K562 (cell line): ENCODE data around the gene APOL4. TPM values are rescaled to one million over a fixed set of nuclear protein-coding genes. Genes with fewer than 3 reads are reported as not detected.

Source experiments
- ATAC-seq: fragments of 200-7000 bp; cut with Tn5 transposase; 3 replicates; pipeline ENCODE4 v1.9.1; 2020; ENCODE audit warnings: moderate library complexity
- BruUV-seq: library from RNA; stranded (reverse); fragments of 400-500 nt; replicated peaks from 2 replicates; lab custom pipeline; 2021; lab: Mats Ljungman, UMichigan
- CTCF ChIA-PET: fragments of 300-600 bp; formaldehyde crosslinking; extraction: SDS; loops from one replicate; lab custom pipeline; 2021; ENCODE audit warnings: low intra/inter-chr PET ratio; lab: Yijun Ruan, JAX
- POLR2A ChIA-PET: fragments of 300-600, 350-650 bp; sonication (Branson Sonifier 250); formaldehyde crosslinking; extraction: SDS; loops from one replicate; lab custom pipeline; 2021; ENCODE audit warnings: antibody characterized with exemption, inconsistent platforms; lab: Yijun Ruan, JAX
- DNase-seq, 4 experiments: peaks; one replicate each; pipeline versions ENCODE4 v3.0.0 to v3.0.0-alpha.2; 2011 to 2018; ENCODE audit warnings: low spot score in 3 of 4, mixed read lengths in 3 of 4; ENCODE audit errors: extremely low read depth in 1 of 4
- FAIRE-seq: peaks from 2 replicates; lab custom pipeline; 2011; peaks lifted over from hg19 to GRCh38; lab: Jason Lieb, UNC
- H2AFZ ChIP-seq: 2 replicates; pipeline ENCODE4 v1.6.0; 2011; ENCODE audit warnings: low read depth, low read length, control low read depth, inconsistent platforms
- H3K27ac ChIP-seq: fragments of 200-600 bp; 3 replicates; pipeline ENCODE4 v1.8.0; 2011; ENCODE audit warnings: low read depth, mild to moderate bottlenecking, control low read depth, inconsistent platforms, low read length, moderate library complexity, mixed read lengths; ENCODE audit errors: extremely low read depth
- H3K27me3 ChIP-seq, 2 experiments: fragments of 300-600 bp in 1 of 2; 2 replicates in 1 of 2; 3 replicates in 1 of 2; pipeline versions ENCODE4 v1.6.0 to v1.8.0; 2011; ENCODE audit warnings: inconsistent platforms in 2 of 2, low read length in 2 of 2, mild to moderate bottlenecking in 1 of 2, mixed read lengths in 1 of 2, moderate library complexity in 1 of 2; ENCODE audit not compliant: control insufficient read depth in 2 of 2, insufficient read depth in 2 of 2
- H3K36me3 ChIP-seq: fragments of 300-600 bp; 3 replicates; pipeline ENCODE4 v1.8.0; 2011; ENCODE audit warnings: mild to moderate bottlenecking, low read length, inconsistent platforms; ENCODE audit not compliant: control insufficient read depth, insufficient read depth
- H3K4me1 ChIP-seq, 2 experiments: fragments of 200-600 bp in 1 of 2; replicated peaks in 1 of 2; 2 replicates in 1 of 2; 3 replicates in 1 of 2; pipeline versions ENCODE4 v1.5.1 to v1.8.0; 2011; ENCODE audit warnings: inconsistent platforms in 2 of 2, low read length in 2 of 2, mild to moderate bottlenecking in 1 of 2, mixed read lengths in 1 of 2, moderate library complexity in 1 of 2; ENCODE audit not compliant: control insufficient read depth in 2 of 2, insufficient read depth in 2 of 2
- H3K4me2 ChIP-seq: 2 replicates; pipeline ENCODE4 v1.6.1; 2011; ENCODE audit warnings: low read length, control low read depth, inconsistent platforms, mixed read lengths; ENCODE audit not compliant: insufficient read depth
- H3K4me3 ChIP-seq: fragments of 200-600 bp; sonication (generic), shearing (Covaris generic); 2 replicates; pipeline ENCODE4 v1.5.1; 2016; ENCODE audit warnings: control low read depth, inconsistent platforms
- H3K79me2 ChIP-seq: fragments of 200-600 bp; 3 replicates; pipeline ENCODE4 v1.8.0; 2011; ENCODE audit warnings: low read length, inconsistent platforms; ENCODE audit not compliant: control insufficient read depth, insufficient read depth
- H3K9ac ChIP-seq, 2 experiments: 2 replicates each; pipeline versions ENCODE4 v1.6.0 to v1.6.1; 2011; ENCODE audit warnings: low read depth in 2 of 2, low read length in 2 of 2, control low read depth in 1 of 2, inconsistent platforms in 1 of 2, mild to moderate bottlenecking in 1 of 2, mixed read lengths in 1 of 2; ENCODE audit not compliant: insufficient read depth in 1 of 2
- H3K9me1 ChIP-seq: one replicate; pipeline ENCODE4 v1.6.0; 2011; ENCODE audit warnings: inconsistent platforms, mild to moderate bottlenecking, low read length, moderate library complexity; ENCODE audit not compliant: control insufficient read depth, insufficient read depth
- H3K9me3 ChIP-seq: replicated peaks from 2 replicates; pipeline ENCODE4 v1.5.1; 2011; ENCODE audit warnings: low read depth, low read length, inconsistent platforms; ENCODE audit not compliant: control insufficient read depth, insufficient read depth
- H4K20me1 ChIP-seq: replicated peaks from 2 replicates; pipeline ENCODE4 v1.6.1; 2011; ENCODE audit warnings: low read length, inconsistent platforms, mixed read lengths; ENCODE audit not compliant: control insufficient read depth, insufficient read depth
- ARHGAP35 ChIP-seq: fragments of 450-650 bp; IDR thresholded peaks from 2 replicates; pipeline ENCODE4 v1.6.1; 2018; ENCODE audit not compliant: partially characterized antibody
- KHSRP ChIP-seq: fragments of 450-650 bp; IDR thresholded peaks from 2 replicates; pipeline ENCODE4 v1.6.1; 2017
- NFE2 ChIP-seq: IDR thresholded peaks from 2 replicates; pipeline ENCODE4 v1.6.1; 2014; ENCODE audit warnings: antibody characterized with exemption, low read depth
- RB1 ChIP-seq: fragments of 450-650 bp; IDR thresholded peaks from 2 replicates; pipeline ENCODE4 v1.6.1; 2017; ENCODE audit warnings: low read depth, mild to moderate bottlenecking
- ZNF316 ChIP-seq: fragments of 450-650 bp; IDR thresholded peaks from 2 replicates; pipeline ENCODE4 v1.6.1; 2016
- ZNF766 ChIP-seq: fragments of 200-800 bp; sonication (Bioruptor generic); conservative IDR thresholded peaks from 2 replicates; pipeline ENCODE4 v1.6.1; 2016; ENCODE audit warnings: missing genetic modification characterization, missing compliant biosample characterization
- WGBS: fragments of 100-300 bp; shearing (Covaris generic); methylation state at CpG from one replicate; pipeline ENCODE4 v1.1.6; 2016; ENCODE audit warnings: low coverage, mixed read lengths; ENCODE audit not compliant: insufficient coverage; ENCODE audit errors: missing lambda C conversion rate; 5-methylcytosine and 5-hydroxymethylcytosine counted together
- in situ Hi-C: fragments of 300-500 bp; cut with MboI; formaldehyde crosslinking; loops from 4 replicates; pipeline ENCODE4 v1.15.0; 2018; ENCODE audit warnings: inconsistent platforms, mixed read lengths
- intact Hi-C: fragments of 100-400 bp; cut with micrococcal nuclease; formaldehyde crosslinking; loops from 2 replicates; pipeline ENCODE4 v1.14.2; 2022
- polyA plus RNA-seq, 8 experiments: library from polyadenylated mRNA; depleted of rRNA in 4 of 8; stranded (reverse) in 5 of 8; unstranded in 3 of 8; fragments of >200 nt; fragmentation: Nextera tagmentation in 2 of 8; fragmentation: Illumina TruSeq in 1 of 8; extraction: Ambion mirVana in 2 of 8; extraction: Trizol in 1 of 8; gene quantifications; 2 replicates each; pipeline versions ENCODE4 v1.2.1 to v1.2.3, GENCODE V29; 2011 to 2014; ENCODE audit warnings: inconsistent platforms in 1 of 8, missing spikeins in 1 of 8
- total RNA-seq, 7 experiments: library from RNA; depleted of rRNA in 6 of 7; stranded (reverse); fragments of >200 nt in 6 of 7; fragmentation: Illumina TruSeq in 2 of 7; extraction: Trizol in 2 of 7; gene quantifications; 2 replicates each; pipeline versions ENCODE4 v1.2.1 to v1.2.3, GENCODE V29; 2011 to 2021; ENCODE audit warnings: low replicate concordance in 1 of 7
- TF ChIP-seq, protein P1 (sequence below): fragments of 200-800 bp; sonication (Bioruptor generic); IDR thresholded peaks from 2 replicates; pipeline ENCODE4 v1.6.1; 2017; ENCODE audit warnings: missing genetic modification characterization, missing compliant biosample characterization
- TF ChIP-seq, protein P2 (sequence below), 3 experiments: IDR thresholded peaks in 2 of 3; conservative IDR thresholded peaks in 1 of 3; 2 replicates each; pipeline ENCODE4 v1.5.1; 2011 to 2012; ENCODE audit warnings: low read length in 3 of 3, mild to moderate bottlenecking in 3 of 3, control low read depth in 2 of 3, improper control_type of control experiment in 1 of 3, inconsistent platforms in 1 of 3, low read depth in 1 of 3, mixed read lengths in 1 of 3, moderate library complexity in 1 of 3; ENCODE audit not compliant: insufficient read depth in 2 of 3

The APOL4 gene
- total and polyA plus RNA-seq, 9 of the 15 experiments (the other 6 are each of a cell fraction or from before 2014, with no cell fraction given) = 6.5 to 15.0 (median 9.8) TPM

DNA sequence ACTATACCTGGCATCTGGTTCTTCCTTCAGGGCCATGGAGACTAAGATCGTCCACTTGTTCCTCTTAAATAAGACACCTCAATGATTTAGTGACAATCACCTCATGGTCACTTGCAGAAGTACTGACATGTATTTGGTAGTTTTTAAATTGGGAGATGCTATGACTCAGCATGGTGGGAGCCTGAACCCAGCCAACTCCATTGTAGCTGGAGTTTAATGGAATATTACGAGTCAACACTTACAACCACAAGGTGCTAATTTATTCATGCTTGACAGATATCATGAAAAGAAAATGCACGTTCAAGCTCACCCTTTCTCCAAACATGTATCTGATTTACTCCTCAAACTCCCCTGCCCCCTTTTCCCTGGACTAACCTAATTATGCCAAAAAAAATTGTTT, 24.4 kb downstream of the APOL4 start:
- POLR2A ChIA-PET = interaction anchor here (0.8 to 1.4 kb wide), 2 partner anchors 15 to 28 kb away, joined by 3 read pairs; no protein-coding TSS in a partner anchor
- Histone ChIP-seq H3K9ac (no peak overlapping the region), H3K4me2 (no peak overlapping the region), H3K79me2 (no peaks in the 10 kb centered on the region), H4K20me1 (no peaks in the 10 kb centered on the region), H2AFZ (no peak overlapping the region), H3K9me3 (no peaks in the 10 kb centered on the region), H3K27ac (no peak overlapping the region)
- CTCF ChIA-PET = interaction anchor here (0.5 kb wide), 1 partner anchor 40 kb away, joined by 3 read pairs; no protein-coding TSS in a partner anchor
- no peak for ATAC-seq
- no peak for FAIRE-seq
- WGBS = 15% methylated on average over 3 of the region's 3 CpGs
- in situ Hi-C loops = no loop called here
- intact Hi-C loops = no loop called here
- DNase-seq = no peak
- TF ChIP-seq ZNF316 = 0 out of 2 replicates have a peak, but pooled peaks have one; percentile 9
- TF ChIP-seq KHSRP = no peak
- no peak for TF ChIP-seq RB1
- TF ChIP-seq ARHGAP35 = no peak
- TF ChIP-seq NFE2 = peak; percentile 34
- TF ChIP-seq, all 486 proteins: peak for 2
- H3K4me1 ChIP-seq = peaks cover 0 to 6% of the 10 kb centered on the region in 2 experiments; a peak in 2 of 5 replicates
- H3K9me1 ChIP-seq = no peaks in the 10 kb centered on the region
- H3K4me3 ChIP-seq = no peak overlapping the region
- no TSS peak for BruUV-seq
- no peaks in the 10 kb centered on the region for H3K36me3 ChIP-seq
- no peaks in the 10 kb centered on the region for H3K27me3 ChIP-seq

DNA sequence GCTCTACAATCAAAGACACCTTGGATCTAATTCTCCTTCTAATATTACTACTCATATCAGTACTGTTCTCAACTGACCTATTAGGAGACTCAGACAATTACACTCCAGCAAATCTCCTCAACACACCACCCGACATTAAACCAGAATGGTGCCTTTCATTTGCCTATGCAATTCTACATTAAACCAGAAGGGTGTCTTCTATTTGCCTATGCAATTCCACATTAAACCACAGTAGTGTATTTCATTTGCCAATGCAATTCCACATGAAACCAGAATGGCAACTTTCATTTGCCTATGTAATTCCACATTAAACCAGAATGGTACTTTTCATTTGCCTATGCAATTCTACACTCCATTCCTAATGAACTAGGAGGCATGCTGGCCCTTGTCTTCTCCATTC, 25.7 kb downstream of the APOL4 start:
- Histone ChIP-seq H3K79me2 (no peaks in the 10 kb centered on the region), H3K9ac (no peak overlapping the region), H3K27me3 (no peaks in the 10 kb centered on the region), H3K27ac (no peak overlapping the region), H2AFZ (no peak overlapping the region), H3K9me3 (no peaks in the 10 kb centered on the region), H3K4me3 (no peak overlapping the region), H3K4me2 (no peak overlapping the region), H3K9me1 (no peaks in the 10 kb centered on the region), H3K36me3 (no peaks in the 10 kb centered on the region), H3K4me1 (peaks cover 0 to 3% of the 10 kb centered on the region in 2 experiments; a peak in 2 of 5 replicates), H4K20me1 (no peaks in the 10 kb centered on the region)
- no TSS peak for BruUV-seq
- CTCF ChIA-PET = no interaction called here
- POLR2A ChIA-PET = no interaction called here
- no peak for ATAC-seq
- DNase-seq = no peak
- no peak for FAIRE-seq
- in situ Hi-C loops = no loop called here
- WGBS = 38% methylated on average over 1 of the region's 1 CpG
- intact Hi-C loops = no loop called here
- TF ChIP-seq, protein P1, sequence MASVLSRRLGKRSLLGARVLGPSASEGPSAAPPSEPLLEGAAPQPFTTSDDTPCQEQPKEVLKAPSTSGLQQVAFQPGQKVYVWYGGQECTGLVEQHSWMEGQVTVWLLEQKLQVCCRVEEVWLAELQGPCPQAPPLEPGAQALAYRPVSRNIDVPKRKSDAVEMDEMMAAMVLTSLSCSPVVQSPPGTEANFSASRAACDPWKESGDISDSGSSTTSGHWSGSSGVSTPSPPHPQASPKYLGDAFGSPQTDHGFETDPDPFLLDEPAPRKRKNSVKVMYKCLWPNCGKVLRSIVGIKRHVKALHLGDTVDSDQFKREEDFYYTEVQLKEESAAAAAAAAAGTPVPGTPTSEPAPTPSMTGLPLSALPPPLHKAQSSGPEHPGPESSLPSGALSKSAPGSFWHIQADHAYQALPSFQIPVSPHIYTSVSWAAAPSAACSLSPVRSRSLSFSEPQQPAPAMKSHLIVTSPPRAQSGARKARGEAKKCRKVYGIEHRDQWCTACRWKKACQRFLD (CRISPR knock-in tag) = no peak
- TF ChIP-seq, protein P2, sequence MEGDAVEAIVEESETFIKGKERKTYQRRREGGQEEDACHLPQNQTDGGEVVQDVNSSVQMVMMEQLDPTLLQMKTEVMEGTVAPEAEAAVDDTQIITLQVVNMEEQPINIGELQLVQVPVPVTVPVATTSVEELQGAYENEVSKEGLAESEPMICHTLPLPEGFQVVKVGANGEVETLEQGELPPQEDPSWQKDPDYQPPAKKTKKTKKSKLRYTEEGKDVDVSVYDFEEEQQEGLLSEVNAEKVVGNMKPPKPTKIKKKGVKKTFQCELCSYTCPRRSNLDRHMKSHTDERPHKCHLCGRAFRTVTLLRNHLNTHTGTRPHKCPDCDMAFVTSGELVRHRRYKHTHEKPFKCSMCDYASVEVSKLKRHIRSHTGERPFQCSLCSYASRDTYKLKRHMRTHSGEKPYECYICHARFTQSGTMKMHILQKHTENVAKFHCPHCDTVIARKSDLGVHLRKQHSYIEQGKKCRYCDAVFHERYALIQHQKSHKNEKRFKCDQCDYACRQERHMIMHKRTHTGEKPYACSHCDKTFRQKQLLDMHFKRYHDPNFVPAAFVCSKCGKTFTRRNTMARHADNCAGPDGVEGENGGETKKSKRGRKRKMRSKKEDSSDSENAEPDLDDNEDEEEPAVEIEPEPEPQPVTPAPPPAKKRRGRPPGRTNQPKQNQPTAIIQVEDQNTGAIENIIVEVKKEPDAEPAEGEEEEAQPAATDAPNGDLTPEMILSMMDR (IDR thresholded peaks at IDR 0.05 in 2 of 3, conservative IDR thresholded peaks at IDR 0.05 in 1 of 3; ENCODE audit: insufficient read depth in 2 of 3, low read depth in 1 of 3, low read length in 3 of 3) = peak in 2 of 3 experiments; percentile 6 to 52; a peak in 2 of 6 replicates
- TF ChIP-seq ZNF766 (CRISPR knock-in tag) = no peak
